Ureter (tissue), 1 donor: ENCODE results near the gene GTF2A2. TPM values are rescaled to one million over a fixed set of nuclear protein-coding genes. Genes with fewer than 3 reads are reported as not detected.
A peak's percentile ranks its signal among the peaks of the same experiment; 100 is the strongest.
"Not testable (repeated sequence)": the region's sequence is repeated elsewhere in the genome, so short reads cannot be mapped to it uniquely, and the experiment has no call there.

Source experiments
- DNase-seq: peaks from one replicate; pipeline ENCODE4 v3.0.0-alpha.2; 2020; ENCODE audit warnings: low spot score
- total RNA-seq: library from RNA; stranded (reverse); gene quantifications from one replicate; pipeline ENCODE4 v1.2.4, GENCODE V29; 2023
- donor health status: DM: yes; HTN: yes; CAD: no.

GTF2A2 gene, protein sequence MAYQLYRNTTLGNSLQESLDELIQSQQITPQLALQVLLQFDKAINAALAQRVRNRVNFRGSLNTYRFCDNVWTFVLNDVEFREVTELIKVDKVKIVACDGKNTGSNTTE
- 84.6 TPM for total RNA-seq

DNA sequence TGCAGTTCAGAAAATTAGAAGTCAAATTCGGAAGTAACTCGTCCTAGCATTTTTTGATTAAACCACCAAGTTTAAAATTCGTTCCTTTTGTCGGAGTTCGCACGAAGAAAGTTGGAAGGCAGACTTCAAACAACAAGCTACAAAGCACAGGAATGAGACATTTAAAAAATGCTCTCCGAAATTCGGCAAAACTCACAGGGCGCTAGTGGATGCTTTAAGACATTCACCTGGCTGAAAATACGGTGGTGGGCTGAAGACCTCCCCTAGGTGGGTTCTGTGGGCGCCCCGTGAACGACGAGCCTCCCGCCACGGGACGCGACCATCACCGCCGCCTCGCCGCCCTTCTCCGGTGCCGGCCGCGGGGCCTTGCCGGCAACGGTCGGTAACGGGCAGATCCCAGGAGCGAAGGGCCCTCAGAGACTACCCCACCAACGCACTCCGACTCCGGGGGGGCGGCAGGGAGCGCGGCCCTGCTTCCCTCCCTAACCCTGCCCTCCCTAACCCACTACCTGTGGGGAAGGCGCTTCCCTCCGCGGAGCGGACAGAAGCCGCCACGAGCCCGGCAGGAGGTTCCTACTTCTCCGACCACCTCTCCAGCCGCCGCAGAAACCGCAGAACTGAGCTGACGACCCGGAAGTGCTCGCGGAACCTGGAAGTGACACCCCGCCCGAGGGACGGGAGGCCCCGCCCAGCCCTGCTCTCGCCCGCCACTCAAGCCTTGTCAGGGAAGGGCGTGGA is at the start of gene GTF2A2:
Gene GTF2A2 (minus strand): TSS at position 619 of the 738 bp plus-strand sequence. CDS start 5,238 bp downstream, outside the sequence.
- peak; percentile 96 for DNase-seq

DNA sequence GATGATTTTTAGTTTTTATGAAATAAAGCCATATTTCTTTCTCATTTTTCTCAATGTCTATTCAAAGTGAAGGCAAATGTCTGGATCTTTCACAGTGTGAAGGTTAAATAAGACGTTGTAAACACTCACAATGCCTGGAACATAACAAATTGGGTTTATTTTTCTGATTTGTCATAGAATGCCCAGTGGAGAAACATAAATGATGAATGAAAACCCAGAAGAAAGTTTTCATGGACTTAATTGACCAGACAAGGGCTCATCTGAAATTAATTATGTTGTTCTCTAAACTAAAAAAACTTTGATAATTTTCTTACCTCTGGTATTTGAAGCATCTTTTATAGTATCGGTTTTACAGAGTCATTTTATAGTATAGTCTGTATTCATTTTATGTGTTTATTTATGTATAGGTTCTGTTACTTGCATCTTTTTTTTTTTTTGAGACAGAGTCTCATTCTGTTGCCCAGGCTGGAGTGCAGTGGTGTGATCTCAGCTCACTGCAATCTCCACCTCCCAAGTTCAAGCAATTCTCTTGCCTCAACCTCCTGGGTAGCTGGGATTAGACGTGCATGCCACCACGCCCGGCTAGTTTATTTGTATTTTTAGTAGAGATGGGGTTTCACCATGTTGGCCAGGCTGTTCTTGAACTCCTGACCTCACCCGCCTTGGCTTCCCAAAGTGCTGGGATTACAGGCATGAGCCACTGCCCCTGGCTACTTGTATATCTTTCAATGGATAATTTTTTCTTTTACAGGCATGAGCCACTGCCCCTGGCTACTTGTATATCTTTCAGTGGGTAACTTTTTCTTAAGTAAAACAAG is 46.9 kb upstream of the GTF2A2 start:
- no peak for DNase-seq

DNA sequence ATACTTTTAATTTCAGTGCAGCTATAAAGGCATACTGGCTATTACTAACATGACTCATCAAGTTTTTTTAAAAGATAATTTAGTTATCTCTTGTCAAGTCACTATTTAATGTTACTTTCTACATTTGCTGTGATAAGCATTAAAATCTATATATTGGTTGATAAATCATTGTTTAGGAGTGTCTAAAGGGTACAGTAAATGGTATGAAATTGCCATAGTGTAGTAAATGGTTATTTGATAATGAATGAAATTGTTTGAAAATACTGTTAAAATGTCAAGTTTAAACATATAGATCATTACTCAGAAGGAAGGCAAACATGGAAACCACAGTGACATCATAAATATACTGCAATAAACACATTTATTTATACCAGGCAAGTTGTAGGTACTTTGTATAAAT is 45.0 kb upstream of the GTF2A2 start:
- DNase-seq, result no peak

DNA sequence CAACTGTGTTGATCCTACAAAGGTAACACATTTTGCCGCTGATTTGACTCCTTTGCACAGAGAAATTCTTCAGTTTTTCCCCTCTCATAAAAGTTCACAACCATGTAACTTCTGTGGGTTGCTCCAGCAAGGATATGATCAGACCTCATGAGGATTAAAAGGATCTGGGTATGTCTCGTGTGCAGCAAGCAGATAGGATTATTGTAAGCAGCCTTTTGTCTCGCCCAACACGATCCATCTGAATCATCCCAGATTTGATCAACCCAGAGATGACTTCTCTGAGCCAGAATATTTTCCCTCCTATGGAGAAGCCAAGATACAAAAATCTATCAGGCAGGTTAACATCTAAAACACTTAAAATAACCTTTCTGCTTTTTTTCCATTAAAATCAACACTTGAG is 44.6 kb upstream of the GTF2A2 start:
- DNase-seq, result no peak

DNA sequence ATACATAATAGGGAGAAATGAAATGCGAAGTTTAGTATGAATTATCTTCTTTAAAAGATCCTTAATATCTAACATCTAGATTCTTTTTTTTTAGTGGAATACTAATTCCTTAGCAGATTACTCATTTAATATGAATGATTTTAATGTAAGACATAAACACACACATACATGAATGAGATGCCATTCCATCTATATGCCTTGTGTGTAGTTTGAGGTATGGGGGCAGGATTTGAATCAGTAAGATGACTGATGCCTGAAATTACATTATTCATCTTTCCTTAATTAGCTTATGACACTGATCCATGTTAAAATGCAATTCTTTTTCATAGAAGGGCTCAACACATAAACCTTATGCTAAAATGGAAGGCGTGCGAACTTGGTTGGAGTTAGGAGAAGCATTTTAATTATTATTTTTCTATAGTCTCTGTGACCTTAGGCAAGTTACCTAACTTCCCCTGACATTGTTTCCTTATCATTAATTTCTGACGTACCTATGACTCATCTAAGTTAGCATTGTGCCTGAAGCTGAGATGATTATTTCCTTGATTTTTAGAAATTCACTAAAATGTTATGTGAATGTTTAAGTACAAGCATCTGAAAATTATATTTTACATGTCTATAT is 42.6 kb upstream of the GTF2A2 start:
- no peak for DNase-seq

DNA sequence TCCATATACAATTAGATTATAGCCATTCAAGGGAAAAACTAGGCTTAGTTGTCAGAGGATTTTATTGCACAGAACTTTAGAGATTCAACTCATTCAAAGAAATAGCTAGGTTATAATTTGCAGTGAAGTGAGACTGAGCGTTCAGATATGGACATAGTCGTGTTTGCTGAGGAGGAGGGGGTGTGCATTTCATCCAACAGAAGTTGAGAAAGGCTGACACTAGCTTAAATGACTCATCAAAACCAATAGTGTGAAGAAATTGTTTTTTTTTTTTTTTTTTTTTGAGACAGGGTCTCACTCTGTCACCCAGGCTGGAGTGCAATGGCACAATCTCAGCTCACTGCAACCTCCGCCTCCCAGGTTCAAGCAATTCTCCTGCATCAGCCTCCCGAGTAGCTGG is 40.8 kb upstream of the GTF2A2 start:
- DNase-seq, result not testable (repeated sequence)

DNA sequence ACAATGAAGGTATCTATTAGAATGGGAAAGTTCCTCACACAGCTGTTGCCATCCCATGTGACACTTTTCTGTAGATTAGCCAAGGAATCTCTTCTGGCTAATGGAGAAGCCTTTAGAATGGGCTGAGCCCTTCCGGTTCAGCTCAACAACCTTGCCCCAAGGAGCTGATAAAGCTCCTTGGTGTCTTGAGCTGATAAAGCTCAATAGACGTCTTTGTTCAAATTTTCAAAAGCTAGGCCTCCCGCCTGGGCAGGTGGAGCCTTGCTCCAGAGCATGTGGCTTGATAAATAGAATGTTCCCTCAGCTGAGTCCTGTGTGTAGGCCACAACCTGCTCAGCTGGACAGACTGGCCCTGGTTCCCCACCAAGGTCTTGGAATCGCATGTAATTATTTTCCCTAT is 39.0 kb upstream of the GTF2A2 start:
- no peak for DNase-seq

DNA sequence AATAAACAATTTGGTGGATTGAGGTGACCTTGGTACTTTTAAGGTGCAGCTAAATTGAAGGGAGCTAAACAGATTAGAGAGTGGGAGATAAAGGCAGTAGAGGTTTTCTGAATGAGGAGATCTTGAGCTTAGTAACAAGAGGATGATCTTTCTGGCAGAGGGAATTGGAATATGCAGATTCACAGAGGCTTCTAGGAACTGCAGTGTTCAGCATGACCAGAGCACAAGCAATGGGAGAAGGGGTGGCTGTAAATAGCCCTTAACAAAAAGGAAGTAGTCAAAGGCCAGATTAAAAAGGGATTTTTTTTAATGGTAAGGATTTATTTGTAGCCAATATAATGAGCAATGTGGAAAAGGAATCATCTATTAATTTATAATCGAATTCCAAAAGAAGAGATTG is 37.5 kb upstream of the GTF2A2 start:
- DNase-seq, result no peak

DNA sequence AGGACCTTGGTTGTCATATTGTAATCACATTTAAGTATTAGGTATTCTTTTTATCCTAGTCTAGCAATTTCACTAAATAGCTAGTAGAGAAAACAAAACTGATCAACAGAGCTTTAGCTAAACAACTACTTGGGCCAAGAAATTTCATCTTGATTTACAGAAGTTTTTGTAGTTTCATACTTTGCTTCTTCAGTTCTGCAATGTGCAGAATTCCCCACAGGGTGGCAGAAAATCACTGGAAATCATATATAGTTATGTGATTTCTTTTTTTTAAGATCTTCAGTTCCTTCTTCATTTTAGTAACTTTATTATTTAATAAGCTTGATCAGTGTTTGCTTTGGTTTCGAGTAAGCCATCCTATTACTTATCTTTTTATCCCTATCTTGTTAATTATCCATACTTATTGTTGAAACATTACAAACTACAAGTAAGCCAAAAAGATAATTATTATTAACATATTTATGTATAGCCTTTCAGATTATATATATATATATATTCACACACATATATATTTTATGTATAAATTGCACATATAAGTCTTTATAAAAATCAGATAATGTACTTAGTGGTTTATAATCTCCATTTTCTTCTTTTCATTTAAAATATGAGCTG is 34.0 kb upstream of the GTF2A2 start:
- no peak for DNase-seq

DNA sequence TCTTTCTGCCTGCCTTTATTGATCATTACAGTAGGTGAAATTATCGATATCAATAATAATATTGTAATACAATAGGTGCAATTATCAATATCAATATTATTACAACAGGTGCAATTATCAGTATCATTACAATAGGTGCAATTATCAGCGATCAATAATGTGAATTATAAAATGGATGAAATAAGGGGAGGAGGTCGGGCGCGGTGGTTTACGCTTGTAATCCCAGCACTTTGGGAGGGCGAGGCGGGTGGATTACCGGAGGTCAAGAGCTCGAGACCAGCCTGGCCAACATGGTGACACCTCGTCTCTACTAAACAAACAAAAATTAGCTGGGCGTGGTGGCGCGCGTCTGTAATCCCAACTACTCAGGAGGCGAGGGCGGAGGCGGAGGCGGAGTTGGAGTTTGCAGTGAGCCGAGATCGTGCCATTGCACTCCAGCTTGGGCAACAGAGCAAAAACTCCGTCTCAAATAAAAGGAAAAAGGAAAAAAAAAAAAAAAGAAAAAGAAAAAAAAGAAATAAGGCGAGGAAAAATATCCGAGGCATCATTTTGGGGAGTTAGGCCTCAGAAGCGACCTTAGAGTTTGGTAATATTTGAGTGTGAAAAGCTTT is 32.4 kb upstream of the GTF2A2 start:
- DNase-seq, result peak; percentile 85

DNA sequence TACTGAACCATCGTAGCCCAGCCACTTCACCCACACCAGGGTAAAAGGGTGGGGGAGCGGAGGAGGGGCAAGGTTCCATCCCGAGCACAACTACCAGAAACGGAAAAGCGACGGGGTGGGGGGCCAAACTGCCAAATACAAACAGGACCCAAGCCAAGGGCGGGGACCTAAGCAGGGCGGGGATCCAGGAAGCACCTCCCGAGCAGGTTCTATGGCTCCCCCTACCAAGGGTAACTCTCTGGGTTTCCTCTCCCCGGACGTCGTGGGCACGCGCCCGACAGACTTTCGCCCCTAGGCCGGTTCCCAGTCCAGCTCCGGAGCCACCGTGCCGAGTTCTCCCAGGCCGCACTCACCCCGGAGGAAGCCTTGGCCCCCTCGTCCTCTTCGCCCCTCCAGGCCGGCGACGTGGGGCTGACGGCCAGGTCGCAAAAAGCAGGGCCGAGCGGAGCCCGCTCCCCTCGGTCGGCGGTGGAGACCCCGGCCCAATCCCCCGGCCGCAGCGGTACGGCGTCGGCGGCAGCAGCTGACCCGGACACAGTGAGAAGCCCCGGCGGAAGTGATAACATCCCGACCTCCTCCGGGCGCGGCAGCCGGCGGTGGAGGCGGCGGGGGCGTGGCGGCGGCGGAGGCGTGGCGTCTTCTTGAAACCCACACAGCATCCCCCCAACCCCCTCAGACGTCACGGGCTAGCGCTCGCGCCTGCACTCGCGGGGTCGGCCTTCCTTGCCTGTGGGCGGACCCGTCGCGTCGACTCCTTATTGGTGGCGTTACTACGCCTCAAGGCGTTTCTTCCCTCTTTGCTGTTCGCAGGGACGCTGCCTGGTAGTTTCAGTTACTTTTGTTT is 31.7 kb upstream of the GTF2A2 start, which contains the start of gene BNIP2:
Gene BNIP2 (minus strand): TSS at position 539 of the 844 bp plus-strand sequence. CDS start 6,863 bp downstream, outside the sequence.
- DNase-seq, result peak; percentile 100

DNA sequence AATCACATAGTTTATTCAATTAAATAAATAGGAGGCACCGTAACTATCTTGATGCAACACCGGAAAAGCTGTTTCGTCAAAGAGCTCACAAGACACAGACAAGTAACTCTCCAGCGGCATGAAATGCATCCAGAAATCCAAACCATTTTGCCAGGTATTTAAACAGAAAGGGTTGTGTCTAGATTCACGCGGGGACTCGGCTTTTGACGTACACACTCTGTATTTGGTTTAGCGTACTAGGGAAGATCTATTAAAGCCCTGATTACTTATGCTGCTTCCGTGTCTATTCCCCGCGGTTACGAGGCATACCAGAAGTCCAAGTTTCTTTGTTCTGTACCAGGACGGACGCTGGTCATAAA is 31.1 kb upstream of the GTF2A2 start:
- DNase-seq, result peak; percentile 45

DNA sequence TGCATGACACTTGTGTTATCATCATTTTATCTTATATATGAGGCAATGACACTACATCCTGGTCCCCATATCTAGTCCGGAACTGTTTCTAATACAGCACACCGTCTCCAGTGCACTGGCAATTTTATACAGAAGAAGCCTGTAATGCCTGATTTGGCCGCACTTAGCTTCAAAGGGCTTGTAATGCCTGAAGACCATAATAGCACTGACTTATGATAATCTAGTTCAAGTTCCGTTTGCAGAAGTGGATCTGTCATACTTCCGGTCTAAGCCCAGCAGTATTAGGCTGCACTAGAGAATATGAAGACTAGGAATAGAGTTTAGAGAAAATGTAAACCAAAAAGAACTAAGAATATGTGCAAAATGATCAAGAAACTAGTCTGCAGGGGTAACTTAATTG is 30.5 kb upstream of the GTF2A2 start:
- no peak for DNase-seq

DNA sequence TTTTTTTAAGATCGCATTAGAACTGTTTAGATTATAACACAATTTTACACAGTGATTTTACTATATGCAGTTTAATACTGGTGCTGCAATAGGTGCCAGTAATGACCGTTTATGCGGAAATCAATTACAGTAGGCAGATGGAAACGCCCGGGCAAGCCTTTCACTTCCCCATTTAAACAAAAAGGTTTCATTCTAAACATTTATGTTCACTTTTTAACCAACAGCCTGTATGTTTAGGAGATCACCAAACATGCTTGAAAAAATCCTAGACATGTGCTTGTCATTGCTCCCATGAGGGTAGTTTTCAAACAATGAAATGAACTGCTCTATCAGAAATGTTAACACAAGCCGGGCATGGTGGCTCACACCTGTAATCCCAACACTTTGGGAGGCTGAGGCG is 29.1 kb upstream of the GTF2A2 start:
- no peak for DNase-seq

DNA sequence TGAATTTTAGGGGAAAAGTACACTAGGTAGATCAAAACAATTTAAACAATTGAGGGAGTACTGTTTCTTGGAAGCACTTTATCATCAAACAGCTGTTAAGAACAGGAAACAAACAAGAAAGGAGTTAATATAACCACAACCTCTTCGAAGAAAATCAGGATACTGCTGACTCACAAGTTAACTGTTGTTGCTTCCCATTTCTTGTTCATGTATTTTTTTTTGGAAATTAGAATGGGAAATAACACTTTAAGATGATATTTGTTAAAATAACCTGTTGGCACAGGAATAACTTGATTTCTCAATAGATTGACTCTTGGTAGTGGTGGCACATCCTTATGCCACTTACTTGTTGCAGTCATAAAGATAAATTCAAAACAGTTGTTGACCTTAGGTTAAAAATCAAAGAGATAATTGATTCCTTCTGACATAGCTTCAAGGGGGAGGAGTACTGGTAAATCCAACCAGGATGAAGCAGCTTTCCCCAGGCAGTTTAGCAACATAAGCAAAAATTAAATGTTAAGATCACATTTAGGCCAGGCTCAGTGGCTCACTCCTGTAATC is 28.5 kb upstream of the GTF2A2 start:
- no peak for DNase-seq

DNA sequence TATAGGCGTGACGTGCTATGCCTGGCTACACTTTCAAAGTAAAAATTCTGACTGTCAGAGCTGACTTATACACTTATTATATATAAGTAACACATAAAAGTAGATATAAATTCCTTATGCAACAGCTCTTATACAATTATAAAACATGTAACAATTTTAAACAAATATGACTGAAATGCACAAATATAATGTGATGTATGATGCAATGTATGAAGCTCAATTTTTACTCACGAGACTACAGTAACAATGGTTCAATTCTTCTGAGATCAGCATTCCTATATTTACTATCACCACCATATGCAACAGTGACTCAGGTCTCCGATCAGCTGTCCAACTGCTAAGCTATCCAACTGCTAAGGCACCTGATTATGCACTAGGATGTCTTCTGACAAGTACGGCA is 23.6 kb upstream of the GTF2A2 start:
- DNase-seq, result no peak

DNA sequence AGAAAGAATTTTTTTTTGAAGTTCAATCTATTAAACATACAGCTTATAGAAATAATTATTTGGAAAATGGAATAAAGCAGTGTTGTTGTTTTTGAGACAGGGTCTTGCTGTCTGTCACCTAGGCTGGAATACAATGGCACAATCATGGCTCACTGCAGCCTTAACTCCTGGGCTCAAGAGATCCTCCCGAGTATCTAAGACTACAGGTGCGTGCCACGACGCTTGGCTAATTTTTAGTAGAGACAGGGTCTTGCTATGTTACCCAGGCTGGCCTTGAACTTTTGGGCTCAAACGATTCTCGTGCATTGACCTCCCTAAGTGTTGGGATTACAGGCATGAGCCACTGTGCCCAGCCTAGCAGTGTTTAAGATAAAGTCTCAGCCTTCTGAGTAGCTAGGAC is 23.0 kb upstream of the GTF2A2 start:
- no peak for DNase-seq

DNA sequence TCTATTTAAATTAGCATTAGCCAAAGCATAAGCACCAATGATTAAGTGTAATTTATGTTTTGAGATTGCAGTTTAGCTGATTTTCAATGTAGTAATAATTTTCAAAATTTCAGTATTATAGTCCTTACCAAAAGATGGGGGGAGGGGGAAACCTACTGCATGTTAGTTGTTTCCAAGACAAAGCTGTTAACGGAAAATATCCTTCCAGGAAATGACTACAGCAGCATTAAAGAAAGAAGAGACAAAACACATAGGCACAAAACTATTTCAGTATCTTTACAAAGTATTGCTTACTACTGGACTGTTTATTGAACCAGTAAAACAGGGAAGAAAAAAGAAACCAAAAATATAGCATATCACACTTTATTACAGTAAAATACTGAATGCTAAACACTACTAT is 21.3 kb upstream of the GTF2A2 start:
- DNase-seq, result no peak

DNA sequence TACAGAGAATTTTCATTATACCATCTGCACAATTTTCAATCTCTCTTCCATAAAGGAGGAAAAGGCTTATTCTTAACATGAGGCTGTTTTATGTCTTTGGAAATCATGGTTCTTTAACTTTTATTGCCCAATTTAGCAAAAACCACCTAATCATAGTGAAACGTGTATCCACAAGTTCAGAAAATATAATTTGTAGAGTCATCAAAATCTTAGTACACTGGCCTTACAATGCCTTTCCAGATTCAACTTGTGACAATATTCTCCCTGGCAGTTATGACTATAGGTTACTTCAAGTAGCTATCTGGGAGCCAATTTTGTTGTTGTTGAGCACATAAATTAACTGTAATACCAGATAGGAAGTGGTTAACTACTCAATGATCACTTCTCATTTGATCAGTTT is 20.9 kb upstream of the GTF2A2 start:
- DNase-seq, result no peak

DNA sequence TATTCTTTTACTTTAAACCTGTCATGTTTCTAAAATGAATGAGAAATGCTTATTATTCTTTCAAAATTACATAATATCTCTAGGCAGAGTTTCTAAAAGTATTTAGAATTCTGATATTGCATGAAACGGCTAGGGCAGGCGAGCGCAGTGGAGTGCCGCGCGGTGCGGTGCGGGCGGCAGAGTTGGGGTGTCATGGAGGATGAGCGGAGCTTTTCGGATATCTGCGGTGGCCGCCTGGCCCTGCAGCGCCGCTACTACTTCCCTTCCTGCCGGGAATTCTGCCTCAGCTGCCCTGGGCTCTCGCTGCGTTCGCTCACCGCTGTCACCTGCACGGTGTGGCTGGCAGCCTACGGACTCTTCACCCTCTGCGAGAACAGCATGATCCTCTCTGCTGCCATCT is 19.2 kb upstream of the GTF2A2 start:
- DNase-seq, result no peak
